ENCODE data around the gene WDR73. TPM values are rescaled to one million over a fixed set of nuclear protein-coding genes. Genes with fewer than 3 reads are reported as not detected.
A peak's percentile ranks its signal among the peaks of the same experiment; 100 is the strongest.

The WDR73 gene
- total RNA-seq, 1 experiment from 2014 or later: 20.8 TPM

- no peaks in the 10 kb centered on the region for H3K27me3 ChIP-seq (ENCODE audit: low read length)
- ATAC-seq (no peak), DNase-seq (no peak)
- peaks cover 7% of the 10 kb centered on the region; the same call in 1 of the 2 replicates for H3K36me3 ChIP-seq (ENCODE audit: low read depth, low read length)
- no TSS peak for BruUV-seq (replicated peaks)
- no peaks in the 10 kb centered on the region for H3F3A ChIP-seq (ENCODE audit: low read length, unreplicated experiment)
- H3K9ac ChIP-seq (ENCODE audit: low read length): no peak overlapping the region
- intact Hi-C loops (cut with micrococcal nuclease): no loop called here
- H3K4me1 ChIP-seq (ENCODE audit: insufficient read depth, low read length): peaks cover 11% of the 10 kb centered on the region; the same call in 1 of the 2 replicates
- H3K4me3 ChIP-seq (ENCODE audit: low read length): no peak overlapping the region
- H3K4me2 ChIP-seq (ENCODE audit: low read length): no peak overlapping the region
- no peaks in the 10 kb centered on the region for H3K9me3 ChIP-seq (ENCODE audit: low read length)
- no peak overlapping the region for H3K27ac ChIP-seq (ENCODE audit: low read length)
- no peaks in the 10 kb centered on the region for H3K9me2 ChIP-seq (replicated peaks; ENCODE audit: low read length)
- H4K20me1 ChIP-seq (ENCODE audit: low read length): no peaks in the 10 kb centered on the region
- TF ChIP-seq EZH2phosphoT487 (IDR thresholded peaks at IDR 0.05; ENCODE audit: borderline replicate concordance, low read length): no peak
- no peak for TF ChIP-seq EZH2 (IDR thresholded peaks at IDR 0.05; ENCODE audit: low read length, unreplicated experiment)
- TF ChIP-seq CTCF (conservative IDR thresholded peaks at IDR 0.05; ENCODE audit: low read depth, low read length): no peak
- CTCF ChIA-PET: no interaction called here
- POLR2A ChIA-PET (ENCODE audit: unreplicated experiment): no interaction called here
- H3K79me2 ChIP-seq (ENCODE audit: low read length): no peaks in the 10 kb centered on the region
- no peak overlapping the region for H2AFZ ChIP-seq (ENCODE audit: low read length)
Measured at GRCh38 chr15:84661001-84661400, 6.9 kb upstream of the WDR73 start.

- no peak for TF ChIP-seq EZH2 (IDR thresholded peaks at IDR 0.05; ENCODE audit: low read length, unreplicated experiment)
- no peak for TF ChIP-seq EZH2phosphoT487 (IDR thresholded peaks at IDR 0.05; ENCODE audit: borderline replicate concordance, low read length)
- TF ChIP-seq CTCF (conservative IDR thresholded peaks at IDR 0.05; ENCODE audit: low read depth, low read length): no peak
- Histone ChIP-seq H3K27ac (ENCODE audit: low read length) (no peak overlapping the region), H3K4me3 (ENCODE audit: low read length) (no peak overlapping the region), H3K9me3 (ENCODE audit: low read length) (no peaks in the 10 kb centered on the region), H3K4me2 (ENCODE audit: low read length) (no peak overlapping the region), H3K9me2 (replicated peaks; ENCODE audit: low read length) (no peaks in the 10 kb centered on the region), H2AFZ (ENCODE audit: low read length) (no peak overlapping the region), H3K36me3 (ENCODE audit: low read depth, low read length) (no peaks in the 10 kb centered on the region), H3K4me1 (ENCODE audit: insufficient read depth, low read length) (peaks cover 13% of the 10 kb centered on the region; the same call in 1 of the 2 replicates), H3K79me2 (ENCODE audit: low read length) (no peaks in the 10 kb centered on the region), H3F3A (ENCODE audit: low read length, unreplicated experiment) (no peaks in the 10 kb centered on the region), H3K27me3 (ENCODE audit: low read length) (no peaks in the 10 kb centered on the region), H3K9ac (ENCODE audit: low read length) (no peak overlapping the region), H4K20me1 (ENCODE audit: low read length) (no peaks in the 10 kb centered on the region)
- 0 out of 2 replicates have a peak, but pooled peaks have one; percentile 5 for ATAC-seq
- ChIA-PET POLR2A (ENCODE audit: unreplicated experiment) (no interaction called here), CTCF (no interaction called here)
- DNase-seq: no peak
- intact Hi-C loops (cut with micrococcal nuclease): no loop called here
- no TSS peak for BruUV-seq (replicated peaks)
Measured at GRCh38 chr15:84659904-84660781, 6.1 kb upstream of the WDR73 start.

All from PC-3 (cell line).